ENCODE data around the gene KCNMA1.

- TF ChIP-seq CTCF (IDR thresholded peaks at IDR 0.05 in 4 of 5, conservative IDR thresholded peaks at IDR 0.05 in 1 of 5) (no peak), POLR2A (IDR thresholded peaks at IDR 0.05) (no peak)
These were observed 599.7 kb downstream of the KCNMA1 start for GRCh38 chr10:77037735-77038403.
